GM19351 (cell line): ENCODE results near the gene SAMD7.

Experiments
- ATAC-seq: cut with Tn5 transposase; IDR thresholded peaks from one replicate; pipeline ENCODE4 v1.9.1; 2021; ENCODE audit warnings: mild to moderate bottlenecking, moderate library complexity; ENCODE audit not compliant: unreplicated experiment

SAMD7 gene

DNA sequence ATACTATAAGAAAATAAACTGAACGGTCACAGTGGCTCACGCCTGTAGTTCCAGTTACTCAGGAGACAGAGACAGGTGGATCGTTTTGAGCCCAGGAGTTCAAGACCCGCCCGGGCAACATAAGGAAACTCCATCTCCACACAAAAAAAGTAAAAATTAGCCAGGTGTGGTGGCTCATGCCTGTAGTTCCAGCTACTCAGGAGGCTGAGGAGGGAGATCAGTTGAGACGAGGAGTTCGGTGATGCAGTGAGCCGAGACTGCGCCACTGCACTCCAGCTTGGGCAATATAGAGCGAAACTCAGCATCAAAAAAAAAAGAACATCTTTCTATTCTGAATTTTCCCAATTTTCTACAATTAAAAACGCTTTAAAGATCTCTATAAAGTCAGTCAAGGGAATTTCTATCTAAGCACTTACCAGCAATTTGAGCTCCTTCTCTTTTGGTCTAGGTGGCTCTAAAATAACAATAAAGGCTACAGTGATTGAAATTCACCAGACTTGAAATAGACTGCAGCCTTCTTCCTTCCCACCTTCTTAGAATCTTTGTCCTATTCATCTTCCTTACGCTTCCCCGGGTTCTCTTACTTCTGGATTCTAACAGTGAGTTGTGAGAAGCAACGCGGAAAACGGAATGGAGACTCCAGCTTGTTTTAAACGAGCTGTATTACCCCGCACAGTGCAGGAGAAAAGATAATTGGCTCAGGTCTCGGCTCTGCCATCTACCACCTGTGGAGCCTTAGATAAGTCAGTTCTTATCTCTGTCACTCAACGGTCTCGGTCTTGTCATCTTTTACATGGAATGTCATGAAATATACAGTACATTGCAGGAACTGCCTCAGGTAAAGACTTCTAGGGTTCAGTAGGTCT is 54.4 kb downstream of the SAMD7 start:
- ATAC-seq, result peak; percentile 21

- peak; percentile 84 for ATAC-seq
Observed at GRCh38 chr3:169966428-169966950, 55.1 kb downstream of the SAMD7 start, which contains the start of gene SEC62. TSS of gene SEC62 (plus strand) at chr3:169966807. CDS start at chr3:169966823, 16 bp downstream.

DNA sequence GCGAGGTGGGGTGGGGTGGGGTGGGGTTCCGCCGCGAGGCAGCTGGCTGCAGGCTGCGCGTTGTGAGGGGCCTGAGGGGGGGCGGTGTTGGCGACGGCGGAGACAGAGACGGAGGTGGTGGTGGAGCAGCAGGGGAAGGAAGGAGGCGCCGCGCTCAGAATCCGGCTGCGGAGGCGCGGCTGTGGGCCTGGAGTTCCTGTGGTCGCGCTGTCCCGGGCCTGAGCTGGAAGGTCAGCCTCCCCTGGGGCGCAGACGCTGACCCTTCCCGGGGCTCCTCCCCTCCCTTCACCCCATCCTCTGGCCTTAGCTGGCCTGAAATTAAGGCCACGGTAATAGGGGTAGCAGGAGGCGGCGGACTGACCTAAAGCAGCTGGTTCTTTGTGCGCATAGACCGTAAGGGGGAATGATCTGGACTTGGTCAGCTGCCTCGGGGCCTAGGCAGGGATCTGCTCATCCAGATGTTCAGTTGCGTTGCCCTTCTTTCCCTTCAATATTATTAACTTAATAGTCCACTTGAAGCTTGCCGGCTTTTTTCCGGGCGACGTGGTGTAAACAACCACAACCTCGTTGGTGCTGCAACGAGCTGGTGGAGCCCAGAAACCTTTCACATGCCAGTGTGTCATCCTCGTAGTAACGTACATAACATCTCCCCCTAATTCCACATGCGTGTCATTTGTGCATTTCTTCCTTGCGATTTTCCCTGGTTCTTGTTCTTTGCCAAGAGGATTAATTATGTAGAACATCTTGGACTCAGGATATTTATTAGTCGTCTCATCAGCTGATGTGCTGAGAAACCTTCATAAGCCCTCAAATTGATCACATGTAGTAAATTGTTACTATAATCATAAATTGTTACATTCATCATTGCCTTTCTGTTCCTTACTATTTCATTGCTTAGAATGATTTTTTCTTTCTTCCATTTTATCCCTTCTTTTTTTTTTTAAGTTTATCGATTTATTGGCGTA is 55.9 kb downstream of the SAMD7 start:
- ATAC-seq, result peak; percentile 33

DNA sequence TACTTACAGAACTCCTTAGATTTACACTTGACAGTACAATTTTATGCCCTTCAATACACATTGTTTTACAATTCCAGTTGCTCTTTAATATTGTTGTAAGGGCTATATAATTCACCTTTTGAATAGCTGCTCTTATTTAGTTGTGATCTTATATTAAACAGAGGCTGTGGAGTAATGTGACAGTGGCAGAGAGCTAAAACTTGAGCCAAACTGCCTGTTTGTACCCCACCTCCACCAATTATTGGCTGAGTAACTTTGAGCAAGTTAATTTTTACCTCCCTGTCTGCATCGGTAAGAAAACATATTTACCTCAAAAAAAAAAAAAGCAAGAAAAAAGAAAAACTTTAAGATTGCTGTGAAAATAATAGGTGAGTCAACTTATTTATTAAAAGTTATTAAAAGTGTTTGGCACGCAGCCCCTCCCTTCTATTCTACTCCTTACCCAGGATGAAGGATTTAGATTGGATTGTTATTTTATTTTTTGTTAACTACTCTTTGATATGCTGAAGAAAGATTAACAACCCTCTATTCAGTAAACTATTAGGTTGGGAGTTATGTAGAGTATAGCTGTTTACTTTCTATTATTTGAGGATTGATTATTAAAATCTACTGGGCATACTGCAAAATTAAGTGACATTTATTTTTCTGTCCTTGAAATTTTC is 57.0 kb downstream of the SAMD7 start:
- no peak for ATAC-seq

DNA sequence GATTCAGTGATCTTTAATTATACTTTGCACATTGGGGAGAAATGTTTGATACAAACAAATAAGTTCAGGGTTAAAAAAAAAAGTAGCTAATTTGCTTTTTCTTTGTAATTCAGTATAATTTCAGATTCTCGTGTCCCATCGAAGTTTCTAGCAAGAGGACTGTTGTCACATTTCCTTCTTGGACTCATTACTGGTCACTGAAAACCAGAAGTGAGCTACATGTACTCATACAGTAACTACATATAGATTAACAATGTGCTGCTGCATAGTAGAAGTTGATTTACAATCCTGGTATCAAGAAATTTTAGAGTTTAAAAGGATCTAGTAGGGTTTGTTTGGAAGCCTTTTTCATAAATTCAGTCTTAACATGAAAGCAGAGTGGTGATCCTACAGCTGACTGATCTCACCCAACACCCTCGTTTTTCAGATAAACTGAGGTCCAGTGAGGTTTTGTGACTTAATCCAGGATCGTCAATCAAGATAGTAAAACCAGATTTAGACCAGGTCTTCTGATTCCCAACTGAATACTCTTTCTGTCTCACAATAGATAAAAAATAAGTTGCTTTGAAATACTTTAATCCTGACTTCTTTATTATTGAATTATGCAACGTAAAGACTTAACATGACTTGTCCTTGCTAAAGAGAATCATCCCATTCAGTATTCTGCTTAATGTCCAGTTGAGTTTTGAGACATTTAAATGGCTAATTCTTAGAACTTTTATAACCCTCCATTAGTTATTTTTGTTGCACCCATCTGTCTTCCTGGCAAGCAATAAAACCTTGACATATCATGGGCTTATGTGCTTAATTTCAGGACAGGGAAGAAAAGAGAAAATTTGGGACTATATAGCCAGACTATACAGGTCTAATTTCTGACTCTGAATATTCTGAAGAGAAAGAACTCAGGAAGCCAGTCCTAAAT is 58.1 kb downstream of the SAMD7 start:
- no peak for ATAC-seq

DNA sequence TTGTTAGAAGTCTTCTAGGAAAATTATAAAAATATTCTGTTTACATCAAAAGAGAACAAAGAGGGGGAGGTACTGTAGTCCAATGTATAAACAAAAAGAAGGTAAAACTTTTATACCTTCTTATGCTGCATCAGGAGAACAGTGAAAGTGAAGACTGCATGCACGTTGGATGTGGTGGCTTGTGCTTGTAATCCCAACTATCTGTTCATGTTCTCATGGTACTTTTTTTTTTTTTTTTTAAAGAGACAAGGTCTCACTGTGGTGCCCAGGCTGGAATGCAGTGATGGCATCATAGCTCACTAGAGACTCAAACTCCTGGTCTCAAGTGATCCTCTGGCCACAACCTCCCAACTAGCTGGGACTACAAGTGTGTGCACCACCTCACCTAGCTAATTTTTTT is 59.5 kb downstream of the SAMD7 start:
- ATAC-seq, result no peak

- no peak for ATAC-seq
Observed at GRCh38 chr3:169971522-169971921, 60.1 kb downstream of the SAMD7 start.

GRCh38 chr3:169980055-169980454 is 68.7 kb downstream of the SAMD7 start:
- no peak for ATAC-seq

DNA sequence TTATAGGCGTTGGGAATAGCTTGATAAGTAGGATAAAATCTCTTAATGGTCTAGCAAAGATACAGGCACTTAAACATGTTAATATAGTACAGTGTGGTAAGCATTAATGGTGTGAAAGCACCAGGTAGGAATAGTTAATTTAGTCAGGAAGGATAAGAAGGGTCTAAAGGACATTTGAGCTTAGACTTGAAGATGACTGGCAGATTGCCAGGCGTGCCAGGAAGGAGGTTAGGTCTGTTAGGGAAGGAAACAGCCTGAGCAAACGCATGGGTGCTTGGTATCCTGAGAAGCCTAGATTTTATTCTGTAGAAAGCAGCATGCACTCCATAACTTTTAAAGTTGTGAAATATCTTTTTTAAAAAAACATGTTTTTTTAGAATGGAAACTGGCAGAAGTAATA is 72.9 kb downstream of the SAMD7 start:
- ATAC-seq, result no peak
